GM12891 (cell line): ENCODE data around the gene VNN1.

ENCODE experiments used
- POLR2A ChIP-seq: IDR thresholded peaks from 2 replicates; pipeline ENCODE4 v1.6.1; 2011; ENCODE audit warnings: low read depth, low read length, control low read depth
- POLR2AphosphoS5 ChIP-seq: IDR thresholded peaks from 2 replicates; pipeline ENCODE4 v1.6.1; 2011; ENCODE audit warnings: low read depth, low read length, control low read depth

- no peak for TF ChIP-seq POLR2AphosphoS5
- TF ChIP-seq POLR2A: no peak
Measured at GRCh38 chr6:132741281-132741680, 27.4 kb upstream of the VNN1 start.
